Right lung (tissue), 5 donors: ENCODE results near the gene SCNM1. TPM values are rescaled to one million over a fixed set of nuclear protein-coding genes. Genes with fewer than 3 reads are reported as not detected.
"Not testable (repeated sequence)": the region's sequence is repeated elsewhere in the genome, so short reads cannot be mapped to it uniquely, and the experiment has no call there.

ENCODE experiments used
- DNase-seq, 2 donors: peaks; one replicate each; pipeline ENCODE4 v3.0.0-alpha.2; 2013
- polyA plus RNA-seq, 5 donors: library from polyadenylated mRNA; unstranded; fragments of 120-200 nt; gene quantifications; one replicate each; pipeline versions ENCODE4 v1.2.1 to v1.2.3, GENCODE V29; 2013; ENCODE audit warnings: inconsistent platforms in 1 of 5, low replicate concordance in 1 of 5; ENCODE audit not compliant: insufficient read length in 5 of 5, insufficient read depth in 1 of 5

The SCNM1 gene
- polyA plus RNA-seq, 5 donors: 34.8 to 41.0 (median 39.2) TPM

DNA sequence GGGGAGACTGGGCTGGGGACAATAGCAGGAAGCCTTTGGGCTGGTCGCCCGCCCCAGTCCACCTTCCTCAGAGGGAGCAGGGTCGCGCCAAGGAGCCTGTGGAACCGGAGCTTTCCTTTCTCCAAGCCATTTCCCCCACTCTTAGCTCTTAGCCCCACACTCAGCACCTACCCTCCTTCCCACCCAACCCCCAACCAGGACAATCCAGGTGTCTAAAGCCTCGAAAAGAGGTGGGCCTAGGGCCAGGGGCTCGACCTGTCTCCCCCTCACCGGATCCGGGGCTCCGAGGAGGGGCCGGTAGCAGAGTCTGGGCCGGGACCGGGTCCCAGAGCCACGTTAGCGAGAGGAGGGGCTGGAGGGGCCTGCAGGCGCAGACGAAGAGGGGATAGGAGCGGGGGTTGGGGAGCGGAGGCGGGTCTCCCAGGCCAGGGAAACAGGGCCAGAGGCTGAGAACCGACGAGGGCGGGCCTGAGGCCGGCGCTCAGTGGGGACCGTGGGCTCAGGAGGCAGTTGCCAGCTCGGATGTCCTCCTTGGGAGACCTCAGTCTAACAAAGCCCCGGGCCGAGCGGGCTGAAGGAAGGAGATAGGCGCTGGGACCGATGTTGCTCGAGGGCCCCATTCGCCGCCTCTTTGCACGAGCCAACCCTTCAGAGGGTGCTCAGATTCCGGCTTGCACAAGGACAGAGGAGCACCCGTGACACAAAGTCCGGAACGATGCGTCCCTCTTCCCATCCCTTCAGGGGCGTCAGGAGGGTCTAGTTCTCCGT, 20.5 kb upstream of the SCNM1 start:
- peak in 1 of 2 donors; percentile 25 for DNase-seq

DNA sequence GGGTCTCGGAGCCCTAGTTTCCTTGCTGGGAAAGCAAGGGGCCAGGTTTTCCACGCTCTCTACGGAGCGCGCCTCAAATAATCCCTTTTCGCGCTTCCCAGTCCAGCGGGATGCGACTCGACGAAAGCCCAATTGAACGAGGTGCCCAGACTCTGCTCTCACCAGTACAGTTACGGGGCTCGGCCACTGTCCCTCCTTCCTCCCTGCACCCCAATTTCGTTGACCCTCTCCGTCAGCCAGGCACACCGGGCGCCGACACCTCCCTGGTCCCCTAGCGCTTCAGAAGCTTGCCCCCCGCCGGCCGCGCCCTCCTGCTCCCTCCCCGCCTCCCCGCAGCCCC, 19.9 kb upstream of the SCNM1 start:
- DNase-seq: no peak

DNA sequence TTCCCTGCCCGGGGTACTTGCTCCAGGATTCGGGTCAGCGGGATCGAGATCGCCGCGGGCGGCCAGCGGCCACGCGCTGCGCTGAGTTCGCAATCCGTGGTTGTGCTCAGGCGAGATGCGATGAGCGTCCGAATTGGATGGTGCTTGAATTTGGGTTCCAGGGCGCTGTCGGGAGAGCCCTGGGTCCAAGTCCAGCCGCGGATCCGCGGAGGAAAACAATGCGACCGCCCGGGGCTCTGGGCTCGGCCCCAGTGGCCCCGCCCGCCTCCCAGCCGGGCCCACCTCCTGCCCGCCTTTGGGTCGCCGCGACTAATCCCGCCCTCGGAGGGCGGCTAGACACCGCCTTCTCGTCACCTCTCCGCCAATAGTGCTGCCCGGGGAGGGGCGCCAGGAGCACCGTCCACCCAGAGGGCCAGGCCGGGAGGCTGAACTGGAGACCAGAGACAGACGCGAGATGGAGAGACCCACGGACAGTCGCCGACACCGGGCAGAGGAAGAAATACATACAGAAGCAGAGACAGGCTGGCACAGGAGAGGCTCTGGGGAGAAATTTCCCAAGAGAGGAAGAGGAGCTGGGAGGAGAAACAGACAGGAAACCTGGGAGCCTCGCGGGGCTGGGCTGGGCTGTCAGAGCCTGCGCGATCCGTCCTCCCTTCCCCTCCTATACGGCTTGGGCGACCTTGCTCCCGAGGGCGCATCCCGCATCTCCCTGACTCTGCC, 19.4 kb upstream of the SCNM1 start, which contains the start of gene SEMA6C:
Gene SEMA6C (minus strand): TSS at position 220 of the 720 bp plus-strand sequence. CDS start 4,010 bp downstream, outside the sequence.
- DNase-seq: peak; percentile 92 to 93

DNA sequence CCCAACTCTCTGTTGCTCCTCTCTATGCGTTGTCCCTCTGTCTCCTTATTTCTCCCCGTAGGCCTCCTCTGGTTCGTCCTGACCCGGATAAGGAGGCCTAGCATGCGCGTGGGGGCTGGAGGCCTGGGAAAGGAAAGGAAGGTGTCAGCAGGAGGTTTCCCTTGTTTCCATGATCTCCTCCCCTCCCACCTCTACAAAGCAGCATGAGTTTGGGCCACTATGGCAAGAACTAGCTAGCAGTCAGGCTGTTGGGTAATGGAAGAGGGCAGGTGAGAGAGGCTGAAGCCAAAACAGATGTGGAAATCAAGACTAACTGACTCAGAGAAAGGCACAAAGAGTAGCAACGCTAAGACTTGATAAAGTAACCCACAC, 18.8 kb upstream of the SCNM1 start:
- DNase-seq: no peak

DNA sequence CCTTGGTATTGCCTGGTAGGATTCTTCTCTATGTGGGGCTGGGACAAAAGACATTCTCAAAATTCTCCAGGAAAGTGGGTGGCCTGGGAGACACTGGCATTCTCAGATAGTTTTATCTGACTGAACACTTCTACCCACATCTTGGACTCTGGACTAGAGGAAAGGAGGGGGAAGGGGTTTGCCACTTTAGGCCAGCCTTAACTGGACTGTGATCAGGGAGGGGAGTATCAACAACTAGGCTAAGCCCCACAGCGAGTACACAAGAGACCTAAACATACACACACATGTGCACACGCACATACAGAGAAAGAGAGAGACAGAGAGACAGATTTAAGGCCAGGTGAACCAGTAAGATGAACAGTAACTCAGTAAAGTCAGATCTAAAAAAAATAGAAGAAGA, 18.3 kb upstream of the SCNM1 start:
- no peak for DNase-seq

DNA sequence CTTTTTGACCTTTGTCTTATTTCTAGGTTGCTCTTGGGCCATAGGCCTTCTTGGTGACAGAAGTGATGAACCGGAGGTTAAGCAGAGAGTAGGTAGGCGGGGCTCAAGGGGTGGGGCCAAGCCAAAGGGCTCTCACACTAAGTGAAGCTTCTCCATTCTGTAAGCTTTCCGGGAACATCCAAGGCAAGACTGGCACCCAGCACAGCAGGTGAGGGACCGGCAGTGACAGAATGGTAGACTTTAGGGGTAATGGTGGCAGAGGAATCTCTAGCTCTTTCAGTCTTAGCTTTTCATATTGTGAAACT, 9.5 kb upstream of the SCNM1 start, which contains the start of gene TNFAIP8L2:
Gene TNFAIP8L2 (plus strand): TSS at position 135 of the 305 bp plus-strand sequence. CDS start 2,049 bp downstream, outside the sequence.
- no peak for DNase-seq

DNA sequence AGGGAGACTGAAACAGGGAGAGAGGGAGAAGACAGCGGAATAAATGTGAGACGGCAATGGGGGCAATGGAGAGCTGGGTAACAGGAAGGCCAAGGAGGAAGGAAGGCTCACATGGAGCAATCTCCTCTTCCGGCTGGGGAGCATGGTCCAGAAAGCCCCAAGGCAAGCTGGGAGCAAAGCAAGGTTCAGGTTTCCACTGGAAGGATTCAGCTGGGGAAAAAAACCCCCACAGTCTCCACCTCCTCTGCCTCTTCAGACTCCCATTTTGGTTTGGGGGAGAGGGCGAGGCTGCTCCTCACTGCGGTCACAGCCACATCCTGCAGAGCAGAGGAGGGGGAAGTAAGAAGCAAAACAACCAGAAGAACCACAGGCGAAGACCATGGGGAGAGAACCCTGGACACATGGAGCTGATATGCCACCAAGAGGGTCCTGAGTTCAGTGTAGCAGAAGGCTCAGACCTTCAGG, 8.8 kb upstream of the SCNM1 start:
- DNase-seq: no peak

DNA sequence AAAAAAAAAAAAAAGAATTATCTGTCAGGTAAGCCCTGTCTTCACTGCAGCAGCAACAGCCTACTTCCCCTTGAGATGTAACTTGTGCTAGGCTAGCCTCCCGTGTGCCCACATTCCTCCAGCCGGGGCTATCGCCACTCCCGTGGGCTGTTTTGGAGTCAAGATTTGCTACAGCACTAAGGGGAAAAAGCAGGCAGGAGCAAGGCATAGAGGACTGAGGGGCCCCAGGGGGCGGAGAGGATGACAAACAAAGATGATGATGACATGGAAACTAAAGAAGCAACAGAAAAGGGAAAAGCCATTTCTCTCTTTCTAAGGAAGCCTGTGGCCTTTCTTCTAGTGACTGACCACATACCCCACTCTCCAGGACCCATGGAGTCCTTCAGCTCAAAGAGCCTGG, 7.6 kb upstream of the SCNM1 start:
- DNase-seq: no peak

DNA sequence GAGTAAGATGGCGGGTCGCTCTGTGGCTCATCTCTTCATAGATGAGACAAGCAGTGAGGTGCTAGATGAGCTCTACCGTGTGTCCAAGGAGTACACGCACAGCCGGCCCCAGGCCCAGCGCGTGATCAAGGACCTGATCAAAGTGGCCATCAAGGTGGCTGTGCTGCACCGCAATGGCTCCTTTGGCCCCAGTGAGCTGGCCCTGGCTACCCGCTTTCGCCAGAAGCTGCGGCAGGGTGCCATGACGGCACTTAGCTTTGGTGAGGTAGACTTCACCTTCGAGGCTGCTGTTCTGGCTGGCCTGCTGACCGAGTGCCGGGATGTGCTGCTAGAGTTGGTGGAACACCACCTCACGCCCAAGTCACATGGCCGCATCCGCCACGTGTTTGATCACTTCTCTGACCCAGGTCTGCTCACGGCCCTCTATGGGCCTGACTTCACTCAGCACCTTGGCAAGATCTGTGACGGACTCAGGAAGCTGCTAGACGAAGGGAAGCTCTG, 7.1 kb upstream of the SCNM1 start:
- no peak for DNase-seq

DNA sequence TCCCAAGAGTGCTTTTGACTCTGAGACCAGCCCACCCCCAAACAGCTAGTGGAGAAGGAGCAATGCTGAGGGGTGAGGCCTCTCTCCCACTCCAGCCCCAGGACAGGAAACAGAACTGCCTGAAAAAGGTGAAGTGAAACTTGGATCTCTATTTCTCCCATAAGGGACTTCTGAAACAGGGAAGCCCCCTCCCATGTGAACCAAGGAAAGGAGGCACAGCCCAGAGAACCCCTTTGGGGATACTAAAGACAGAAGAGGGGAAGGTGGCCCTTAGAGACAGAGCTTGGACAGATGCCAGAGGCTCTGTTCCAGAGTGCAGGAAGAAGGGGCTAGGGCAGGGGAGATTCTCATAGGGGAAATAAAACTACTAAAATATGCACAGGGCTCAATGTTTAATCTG, 6.6 kb upstream of the SCNM1 start:
- DNase-seq: no peak

DNA sequence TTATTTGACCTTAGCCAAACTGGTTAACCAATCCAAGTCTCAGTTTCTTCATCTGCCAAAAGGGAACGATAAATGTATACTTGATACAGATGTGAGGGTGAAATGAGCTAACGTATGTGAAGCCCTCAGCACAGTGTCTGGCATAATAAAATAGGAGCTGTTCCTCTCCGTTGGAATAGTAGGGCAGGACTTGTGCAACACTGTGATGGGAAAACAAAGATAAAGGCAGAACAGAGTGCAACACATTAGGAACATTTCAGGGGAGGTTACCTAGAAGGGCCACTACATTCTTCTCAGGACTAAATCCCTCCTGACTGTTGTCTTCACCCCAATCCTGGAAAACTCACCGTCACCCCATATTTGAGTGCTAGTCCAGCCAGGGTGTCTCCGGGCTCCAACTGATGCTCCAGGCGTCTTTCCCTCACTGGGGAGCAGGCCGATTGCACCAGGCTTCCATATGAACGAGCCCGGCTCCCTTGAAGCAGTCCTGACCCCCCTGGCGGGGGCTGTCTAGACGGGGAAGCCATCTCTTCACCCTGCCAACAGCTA, 1.1 kb upstream of the SCNM1 start:
- DNase-seq: no peak

DNA sequence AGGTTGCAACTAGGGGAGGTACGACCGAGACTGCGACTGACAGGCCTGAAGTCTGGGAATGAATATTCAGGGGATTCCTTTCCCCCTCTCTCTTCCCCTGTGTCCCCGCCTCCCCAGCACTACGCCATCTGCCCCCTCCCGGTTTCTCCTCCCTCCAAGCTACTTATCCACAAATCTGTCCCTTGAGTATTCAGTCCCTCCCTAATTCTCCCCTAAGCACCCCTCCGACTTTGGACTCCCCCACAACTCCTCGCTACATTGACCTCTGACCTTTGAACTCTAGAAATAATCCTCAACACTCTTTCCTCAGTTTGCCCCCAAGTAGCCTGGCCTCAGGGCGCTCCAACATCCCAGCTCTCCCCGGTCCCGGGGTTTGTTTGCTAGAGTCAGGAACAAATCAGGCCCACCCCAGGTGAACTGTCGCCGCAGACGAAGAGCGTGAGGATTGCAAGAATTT, 635 bp upstream of the SCNM1 start:
- peak in 1 of 2 donors; percentile 61 for DNase-seq

DNA sequence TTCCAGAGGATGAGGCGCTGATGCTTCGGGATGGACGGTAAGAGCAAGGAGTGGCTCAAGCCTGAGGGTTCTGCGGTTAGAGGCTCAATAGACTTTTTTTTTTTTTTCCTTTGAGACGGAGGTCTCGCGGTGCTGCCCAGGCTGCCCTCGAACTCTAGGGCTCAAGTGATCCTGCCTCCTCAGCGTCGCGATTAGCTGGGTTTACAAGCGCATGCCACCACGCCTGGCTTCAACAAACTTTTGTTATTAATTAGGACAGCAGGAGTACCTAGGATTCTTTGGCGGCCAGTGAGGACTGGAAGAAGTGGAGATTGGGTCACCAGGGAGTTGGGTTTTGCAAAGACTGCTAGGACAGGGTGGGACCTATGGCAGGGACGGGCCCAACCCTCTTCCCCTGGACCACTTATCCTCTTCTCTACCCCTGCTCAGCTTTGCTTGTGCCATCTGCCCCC, 587 bp downstream of the SCNM1 start:
- no peak for DNase-seq

DNA sequence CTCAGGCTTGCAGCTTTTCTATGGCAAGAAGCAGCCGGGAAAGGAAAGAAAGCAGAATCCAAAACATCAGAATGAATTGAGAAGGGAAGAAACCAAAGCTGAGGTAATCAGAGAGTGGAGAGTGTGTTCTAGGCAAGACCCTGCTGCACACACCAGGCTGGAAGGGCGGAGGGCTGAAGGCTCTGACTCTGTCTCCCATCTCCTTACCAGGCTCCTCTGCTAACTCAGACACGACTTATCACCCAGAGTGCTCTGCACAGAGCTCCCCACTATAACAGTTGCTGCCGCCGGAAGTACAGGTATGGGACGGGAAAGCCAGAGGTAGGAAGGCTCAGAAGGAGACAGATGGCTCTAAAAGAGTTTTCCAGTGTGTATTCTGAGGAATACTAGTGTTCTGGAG, 1.2 kb downstream of the SCNM1 start:
- DNase-seq: no peak

DNA sequence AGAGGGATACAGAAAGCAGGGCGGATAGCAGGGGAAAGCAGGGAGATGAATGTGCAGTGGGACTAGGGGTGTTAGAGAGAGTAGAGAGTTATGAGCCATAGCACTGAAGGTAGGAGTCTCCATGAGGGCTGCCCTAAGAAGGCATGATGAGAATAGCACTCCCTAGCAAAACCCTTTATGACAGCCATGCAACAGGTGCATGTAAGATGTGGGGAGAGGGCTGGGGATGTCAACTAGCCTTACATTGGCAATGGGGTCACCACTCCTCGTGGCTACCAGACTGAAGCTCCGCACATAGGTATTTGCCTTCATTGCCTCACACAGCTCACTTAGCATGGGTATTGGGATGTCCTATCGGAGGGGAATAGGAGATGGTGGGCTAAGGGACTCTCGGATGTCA, 5.2 kb downstream of the SCNM1 start:
- DNase-seq: no peak

DNA sequence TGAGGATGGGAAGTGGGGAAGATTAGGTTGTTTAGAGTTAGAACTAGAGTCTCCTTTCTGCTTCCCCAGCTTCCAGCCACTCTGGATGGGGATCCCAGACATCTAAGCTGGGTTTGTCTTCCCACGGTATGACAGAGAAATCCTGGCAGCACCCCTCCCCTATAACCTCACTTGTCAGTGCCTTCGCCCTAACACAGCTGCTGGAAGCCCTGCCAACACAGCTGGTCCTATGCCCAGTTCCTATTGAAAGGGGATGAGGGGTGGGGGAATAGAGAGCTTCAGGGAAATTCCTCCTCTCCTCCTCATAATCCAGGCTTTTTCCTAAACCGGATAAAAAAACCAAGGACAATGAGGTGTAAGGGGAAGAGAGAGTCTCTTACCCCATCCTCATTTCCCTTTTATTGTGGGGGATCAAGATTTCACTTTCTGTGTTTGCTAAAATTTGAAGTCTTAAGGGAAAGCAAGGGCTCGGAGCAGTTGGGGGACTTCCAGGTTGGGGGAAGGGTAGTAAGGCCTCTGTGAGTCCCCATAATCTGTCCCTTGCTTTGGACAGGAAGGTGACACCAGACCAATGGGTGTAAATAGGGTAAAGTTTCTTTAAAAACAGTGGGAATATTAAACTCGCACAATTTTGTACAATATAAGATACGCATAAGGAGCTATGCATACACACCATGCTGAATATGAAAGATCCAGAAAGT, 9.2 kb downstream of the SCNM1 start:
- DNase-seq: no peak

DNA sequence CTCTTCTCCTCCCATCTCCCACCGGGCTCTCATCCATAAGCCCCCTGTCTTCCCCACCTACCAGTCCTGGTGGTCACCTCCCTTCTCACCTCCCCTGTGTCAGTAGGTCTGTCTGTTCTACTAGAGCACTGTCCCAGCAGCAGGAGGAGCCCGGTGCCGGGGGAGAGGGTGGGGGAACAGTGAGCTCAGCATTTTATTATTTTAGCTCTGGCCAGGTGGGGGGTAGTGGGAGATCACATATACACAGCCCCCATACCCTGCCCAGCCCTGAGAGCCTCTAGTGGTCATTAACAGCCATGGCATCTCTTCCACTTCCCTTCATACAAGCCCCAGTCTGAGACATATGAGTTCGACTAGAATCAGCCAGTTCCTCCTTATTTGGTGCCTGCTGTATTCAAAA, 9.9 kb downstream of the SCNM1 start, which contains the start of gene TMOD4:
Gene TMOD4 (minus strand): TSS at position 119 of the 400 bp plus-strand sequence. CDS start 1,106 bp downstream, outside the sequence.
- DNase-seq: no peak

DNA sequence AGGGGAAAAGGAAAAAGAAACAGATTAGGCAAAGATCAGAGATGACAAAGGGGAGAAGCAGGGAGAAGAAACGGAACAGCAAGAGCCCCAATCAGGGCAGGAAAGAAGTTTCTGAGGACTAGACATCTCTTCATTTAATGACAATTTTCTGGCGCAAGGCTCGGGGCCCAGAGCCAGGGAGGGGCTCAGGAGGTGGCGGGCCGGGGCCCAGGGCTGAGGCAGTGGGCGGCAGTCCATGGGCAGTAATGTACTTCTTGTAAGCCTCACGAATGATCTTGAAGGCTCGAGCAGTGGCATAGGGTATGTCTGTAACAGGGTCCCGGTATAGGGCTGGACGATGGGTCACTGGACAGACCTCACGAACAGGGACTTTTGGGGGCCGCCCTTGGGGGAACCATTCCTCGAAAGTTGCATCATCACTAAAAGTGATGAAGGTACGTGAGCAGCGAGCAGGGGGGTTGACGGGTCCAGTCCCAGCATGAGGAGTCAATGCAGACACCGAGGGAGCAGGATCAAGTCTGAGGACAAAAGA, 10.6 kb downstream of the SCNM1 start:
- DNase-seq: no peak

DNA sequence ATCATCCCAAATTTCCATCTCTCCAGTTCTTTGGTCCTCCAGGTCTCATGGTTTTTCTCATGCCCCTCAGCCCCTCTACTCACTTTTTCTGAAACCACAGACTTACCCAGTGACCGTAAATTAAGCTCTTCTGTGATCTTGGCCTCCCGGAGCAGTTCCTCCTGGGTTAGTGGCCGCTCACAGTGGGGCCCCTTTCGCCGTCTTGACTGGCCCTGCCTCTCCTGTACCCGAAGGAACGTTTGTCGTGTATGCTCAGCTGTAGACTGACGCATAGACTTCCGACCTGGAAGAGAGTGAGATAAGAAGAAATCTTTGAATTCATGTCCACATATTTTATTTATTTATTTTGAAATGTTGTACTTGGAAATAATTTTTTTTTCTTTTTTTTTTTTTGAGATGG, 18.3 kb downstream of the SCNM1 start:
- DNase-seq: no peak

DNA sequence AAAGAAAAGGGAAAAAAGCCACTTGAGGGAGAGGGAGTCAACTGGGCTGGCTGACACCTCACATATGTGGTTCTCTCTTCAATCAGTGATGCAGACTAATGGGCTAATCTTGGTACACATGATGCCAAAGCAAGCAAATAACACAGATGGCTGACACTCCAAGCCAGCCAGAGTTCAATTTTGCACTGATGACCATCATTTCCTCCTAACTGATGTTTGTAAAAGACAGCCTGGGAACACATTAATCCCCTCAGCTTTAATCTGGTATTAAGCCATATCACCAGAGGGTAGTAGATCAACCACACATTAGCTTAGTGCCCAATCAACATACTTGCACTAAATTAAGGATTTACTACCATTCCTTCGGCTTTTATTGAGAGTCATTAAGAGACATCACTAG, 21.3 kb downstream of the SCNM1 start:
- no peak for DNase-seq

DNA sequence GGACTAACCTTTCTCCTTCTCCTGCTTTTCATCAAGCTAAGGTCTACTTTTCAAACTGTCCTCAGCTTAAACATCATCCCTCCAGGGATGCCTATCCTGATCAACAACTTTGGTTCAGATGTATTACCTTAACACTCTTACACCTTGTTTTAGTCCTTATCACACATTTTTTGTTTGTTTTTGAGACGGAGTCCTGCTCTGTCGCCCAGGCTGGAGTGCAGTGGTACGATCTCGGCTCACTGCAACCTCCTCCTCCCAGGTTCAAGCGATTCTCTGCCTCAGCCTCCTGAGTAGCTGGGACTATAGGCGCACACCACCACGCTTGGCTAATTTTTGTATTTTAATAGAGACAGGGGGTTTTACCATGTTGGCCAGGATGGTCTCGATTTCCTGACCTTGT, 22.7 kb downstream of the SCNM1 start:
- DNase-seq: not testable (repeated sequence)
